HEK293T (cell line): ENCODE measurements around the gene IFT80.

ENCODE experiments used
- ARNT ChIP-seq: fragments of 450-650 bp; IDR thresholded peaks from 2 replicates; pipeline ENCODE4 v1.6.1; 2017; ENCODE audit warnings: mild to moderate bottlenecking
- BHLHE40 ChIP-seq: fragments of 450-650 bp; IDR thresholded peaks from 2 replicates; pipeline ENCODE4 v1.6.1; 2016; ENCODE audit warnings: mild to moderate bottlenecking, moderate library complexity, borderline replicate concordance
- ELF4 ChIP-seq: fragments of 450-650 bp; IDR thresholded peaks from 2 replicates; pipeline ENCODE4 v1.6.1; 2017; ENCODE audit warnings: antibody characterized with exemption
- FOXA1 ChIP-seq: fragments of 450-650 bp; IDR thresholded peaks from 2 replicates; pipeline ENCODE4 v1.6.1; 2016; ENCODE audit warnings: mild to moderate bottlenecking
- FOXK2 ChIP-seq: fragments of 450-650 bp; IDR thresholded peaks from 2 replicates; pipeline ENCODE4 v1.6.1; 2016; ENCODE audit warnings: mild to moderate bottlenecking
- FOXM1 ChIP-seq: fragments of 450-650 bp; IDR thresholded peaks from 2 replicates; pipeline ENCODE4 v1.6.1; 2017; ENCODE audit warnings: mild to moderate bottlenecking, borderline replicate concordance
- HDGF ChIP-seq: fragments of 450-650 bp; IDR thresholded peaks from 2 replicates; pipeline ENCODE4 v1.6.1; 2017; ENCODE audit warnings: antibody characterized with exemption, borderline replicate concordance
- L3MBTL2 ChIP-seq: fragments of 450-650 bp; conservative IDR thresholded peaks from 2 replicates; pipeline ENCODE4 v1.6.1; 2016; ENCODE audit warnings: mild to moderate bottlenecking
- LEF1 ChIP-seq: fragments of 450-650 bp; IDR thresholded peaks from 2 replicates; pipeline ENCODE4 v1.6.1; 2017; ENCODE audit warnings: mild to moderate bottlenecking, borderline replicate concordance
- SP1 ChIP-seq: fragments of 450-650 bp; IDR thresholded peaks from 2 replicates; pipeline ENCODE4 v1.6.1; 2017

- no peak for TF ChIP-seq BHLHE40
- no peak for TF ChIP-seq LEF1
- no peak for TF ChIP-seq HDGF
- no peak for TF ChIP-seq SP1
- no peak for TF ChIP-seq FOXA1
- no peak for TF ChIP-seq ELF4
- TF ChIP-seq ARNT: no peak
- no peak for TF ChIP-seq FOXK2
- TF ChIP-seq L3MBTL2: no peak
- no peak for TF ChIP-seq FOXM1
Measured at GRCh38 chr3:160247766-160248165, 151.3 kb downstream of the IFT80 start.
